SK-N-SH (cell line): ENCODE measurements around the gene LIMK2. TPM values are rescaled to one million over a fixed set of nuclear protein-coding genes. Genes with fewer than 3 reads are reported as not detected.

Experiments used
- CTCF ChIA-PET: fragments of 300-600, 350-600 bp; formaldehyde crosslinking; extraction: SDS; loops from one replicate; lab custom pipeline; 2021; lab: Yijun Ruan, JAX
- POLR2A ChIA-PET: fragments of 350-600 bp; sonication (Branson Sonifier 250); formaldehyde crosslinking; extraction: SDS; loops from one replicate; lab custom pipeline; 2020; ENCODE audit warnings: antibody characterized with exemption, inconsistent platforms; lab: Yijun Ruan, JAX
- DNase-seq: peaks from one replicate; pipeline ENCODE4 v3.0.0; 2012
- H2AFZ ChIP-seq: fragments of 200-600 bp; sonication (generic); 2 replicates; pipeline ENCODE4 v1.8.1; 2016; ENCODE audit warnings: antibody characterized with exemption, mild to moderate bottlenecking, low read depth
- H3F3A ChIP-seq: fragments of 200-600 bp; sonication (generic); replicated peaks from 2 replicates; pipeline ENCODE3; 2016; ENCODE audit warnings: antibody characterized with exemption, mild to moderate bottlenecking; ENCODE audit not compliant: insufficient read depth
- H3K27ac ChIP-seq, 2 experiments: fragments of 200-500 bp in 1 of 2; fragments of 200-600 bp in 1 of 2; sonication (Bioruptor generic) in 1 of 2; sonication (generic), shearing (Covaris generic) in 1 of 2; 2 replicates each; pipeline versions ENCODE4 v1.5.1 to v1.6.1; 2014 to 2016; ENCODE audit warnings: low read depth in 2 of 2, inconsistent platforms in 1 of 2, low read length in 1 of 2, mild to moderate bottlenecking in 1 of 2, mixed read lengths in 1 of 2
- H3K27me3 ChIP-seq: fragments of 200-600 bp; sonication (generic), shearing (Covaris generic); 2 replicates; pipeline ENCODE4 v1.6.1; 2016; ENCODE audit warnings: mixed run types; ENCODE audit not compliant: insufficient read depth
- H3K36me3 ChIP-seq, 2 experiments: fragments of 200-500 bp in 1 of 2; fragments of 200-600 bp in 1 of 2; sonication (Bioruptor generic) in 1 of 2; sonication (generic) in 1 of 2; replicated peaks in 1 of 2; 2 replicates each; pipeline versions ENCODE3 to v1.5.1; 2014 to 2016; ENCODE audit warnings: low read length in 1 of 2, mild to moderate bottlenecking in 1 of 2; ENCODE audit not compliant: insufficient read depth in 2 of 2, control insufficient read depth in 1 of 2
- H3K4me1 ChIP-seq, 2 experiments: fragments of 200-500 bp in 1 of 2; fragments of 200-600 bp in 1 of 2; sonication (Bioruptor generic) in 1 of 2; sonication (generic), shearing (Covaris generic) in 1 of 2; 2 replicates each; pipeline versions ENCODE4 v1.5.1 to v1.6.1; 2014 to 2016; ENCODE audit warnings: low read depth in 1 of 2, low read length in 1 of 2, mixed run types in 1 of 2; ENCODE audit not compliant: insufficient read depth in 2 of 2, control insufficient read depth in 1 of 2
- H3K4me2 ChIP-seq: fragments of 200-600 bp; sonication (generic), shearing (Covaris generic); 2 replicates; pipeline ENCODE4 v1.6.1; 2017; ENCODE audit warnings: mixed run types
- H3K4me3 ChIP-seq, 2 experiments: fragments of 200-500 bp in 1 of 2; fragments of 200-600 bp in 1 of 2; sonication (Bioruptor generic) in 1 of 2; sonication (generic), shearing (Covaris generic) in 1 of 2; 2 replicates each; pipeline versions ENCODE4 v1.5.1 to v1.8.1; 2014 to 2016; ENCODE audit warnings: low read depth in 2 of 2, inconsistent platforms in 1 of 2, low read length in 1 of 2, mild to moderate bottlenecking in 1 of 2, mixed read lengths in 1 of 2, moderate library complexity in 1 of 2
- H3K79me2 ChIP-seq: fragments of 200-600 bp; sonication (generic); 2 replicates; pipeline ENCODE4 v1.8.1; 2017; ENCODE audit warnings: mild to moderate bottlenecking; ENCODE audit not compliant: insufficient read depth
- H3K9ac ChIP-seq: fragments of 200-600 bp; sonication (generic); 2 replicates; pipeline ENCODE4 v1.6.1; 2017; ENCODE audit warnings: mixed run types
- H3K9me2 ChIP-seq: fragments of 200-600 bp; sonication (generic); 2 replicates; pipeline ENCODE4 v1.6.1; 2017; ENCODE audit warnings: mixed run types
- H3K9me3 ChIP-seq: fragments of 200-600 bp; sonication (generic); 2 replicates; pipeline ENCODE4 v1.6.1; 2017; ENCODE audit warnings: mixed run types, mild to moderate bottlenecking, moderate library complexity
- H4K20me1 ChIP-seq: fragments of 200-600 bp; sonication (generic); 2 replicates; pipeline ENCODE4 v1.6.1; 2017; ENCODE audit warnings: mild to moderate bottlenecking, mixed run types; ENCODE audit not compliant: insufficient read depth
- CHD2 ChIP-seq: fragments of 150-350 bp; IDR thresholded peaks from 2 replicates; pipeline ENCODE4 v1.6.1; 2018; ENCODE audit warnings: low read length; ENCODE audit not compliant: partially characterized antibody
- ELF1 ChIP-seq: IDR thresholded peaks from 2 replicates; pipeline ENCODE4 v1.4.0; 2012
- FOSL2 ChIP-seq: IDR thresholded peaks from 2 replicates; pipeline ENCODE4 v1.4.0; 2012; ENCODE audit warnings: low read depth, mild to moderate bottlenecking, moderate library complexity, borderline replicate concordance
- FOXJ3 ChIP-seq: sonication (generic); formaldehyde crosslinking; IDR thresholded peaks from 2 replicates; pipeline ENCODE4 v1.5.1; 2020; ENCODE audit warnings: mild to moderate bottlenecking, missing genetic modification reagents
- FOXM1 ChIP-seq: IDR thresholded peaks from 2 replicates; pipeline ENCODE4 v1.4.0; 2012; ENCODE audit warnings: low read depth, mild to moderate bottlenecking
- GABPA ChIP-seq: IDR thresholded peaks from 2 replicates; pipeline ENCODE4 v1.4.0; 2012; ENCODE audit warnings: low read depth, mild to moderate bottlenecking
- GATA2 ChIP-seq: sonication (generic); formaldehyde crosslinking; IDR thresholded peaks from 2 replicates; pipeline ENCODE4 v1.5.0; 2020; ENCODE audit warnings: mild to moderate bottlenecking, missing genetic modification reagents
- JUND ChIP-seq: IDR thresholded peaks from 2 replicates; pipeline ENCODE4 v1.4.0; 2012
- MAX ChIP-seq: IDR thresholded peaks from 2 replicates; pipeline ENCODE4 v1.4.0; 2012; ENCODE audit warnings: low read depth
- MEF2A ChIP-seq: IDR thresholded peaks from 2 replicates; pipeline ENCODE4 v1.4.0; 2012; ENCODE audit warnings: low read depth, borderline replicate concordance
- MXI1 ChIP-seq: IDR thresholded peaks from 2 replicates; pipeline ENCODE4 v1.6.1; 2012; ENCODE audit warnings: mild to moderate bottlenecking, low read depth, low read length, improper control_type of control experiment
- NFIC ChIP-seq: IDR thresholded peaks from 2 replicates; pipeline ENCODE4 v1.4.0; 2012; ENCODE audit warnings: borderline replicate concordance
- NRF1 ChIP-seq: IDR thresholded peaks from 2 replicates; pipeline ENCODE4 v1.6.1; 2012; ENCODE audit warnings: low read depth, mild to moderate bottlenecking, low read length
- POLR2AphosphoS5 ChIP-seq: IDR thresholded peaks from 2 replicates; pipeline ENCODE4 v1.6.1; 2012; ENCODE audit warnings: low read depth, low read length
- RAD21 ChIP-seq: IDR thresholded peaks from 2 replicates; pipeline ENCODE4 v1.6.1; 2012; ENCODE audit warnings: mild to moderate bottlenecking, low read length
- REST ChIP-seq: IDR thresholded peaks from 2 replicates; pipeline ENCODE4 v1.6.1; 2012; ENCODE audit warnings: mild to moderate bottlenecking, low read depth, low read length, moderate library complexity
- RFX5 ChIP-seq: IDR thresholded peaks from 2 replicates; pipeline ENCODE4 v1.6.1; 2012; ENCODE audit warnings: mild to moderate bottlenecking, improper control_type of control experiment, low read length
- SIN3A ChIP-seq: IDR thresholded peaks from 2 replicates; pipeline ENCODE4 v1.6.1; 2012; ENCODE audit warnings: low read depth, mild to moderate bottlenecking, low read length, moderate library complexity, borderline replicate concordance
- SMC3 ChIP-seq: IDR thresholded peaks from 2 replicates; pipeline ENCODE4 v1.6.1; 2012; ENCODE audit warnings: low read depth, low read length, improper control_type of control experiment
- TAF1 ChIP-seq: IDR thresholded peaks from 2 replicates; pipeline ENCODE4 v1.6.1; 2012; ENCODE audit warnings: low read depth, mild to moderate bottlenecking, low read length, moderate library complexity, borderline replicate concordance
- TCF12 ChIP-seq: IDR thresholded peaks from 2 replicates; pipeline ENCODE4 v1.4.0; 2012
- TEAD4 ChIP-seq: IDR thresholded peaks from 2 replicates; pipeline ENCODE4 v1.4.0; 2012; ENCODE audit warnings: mild to moderate bottlenecking, borderline replicate concordance; ENCODE audit not compliant: insufficient read depth
- YY1 ChIP-seq: IDR thresholded peaks from 2 replicates; pipeline ENCODE4 v1.4.0; 2012; ENCODE audit warnings: low read depth, mild to moderate bottlenecking
- WGBS: methylation state at CpG from one replicate; pipeline ENCODE4 v1.1.6; 2017; ENCODE audit warnings: low lambda C conversion rate; 5-methylcytosine and 5-hydroxymethylcytosine counted together
- polyA plus RNA-seq, 3 experiments: library from polyadenylated mRNA; depleted of rRNA; stranded (reverse); fragments of >200 nt; gene quantifications; 2 replicates each; pipeline ENCODE4 v1.2.3, GENCODE V29; 2012

The LIMK2 gene
- polyA plus RNA-seq, 1 of the 3 experiments (the other 2 are of a cell fraction) = 9.8 TPM

GRCh38 chr22:31286360-31287255, 74.5 kb downstream of the LIMK2 start:
- H3K36me3 ChIP-seq = peaks cover 4 to 26% of the 10 kb centered on the region in 2 experiments
- CTCF ChIA-PET = interaction anchor here (1.0 to 4.1 kb wide), 4 partner anchors 13 to 75 kb away, joined by 3 to 27 read pairs (median 3); partner anchors contain the start of gene LIMK2
- H4K20me1 ChIP-seq = no peaks in the 10 kb centered on the region
- no peak overlapping the region for H3K4me3 ChIP-seq
- no peak overlapping the region for H2AFZ ChIP-seq
- no peak overlapping the region for H3K9ac ChIP-seq
- no peaks in the 10 kb centered on the region for H3K9me3 ChIP-seq
- no peaks in the 10 kb centered on the region for H3K9me2 ChIP-seq
- peaks cover 0 to 15% of the 10 kb centered on the region in 2 experiments; a peak in 1 of 4 replicates for H3K4me1 ChIP-seq
- TF ChIP-seq TCF12 = no peak
- no peak for TF ChIP-seq MAX
- no peak for TF ChIP-seq RAD21
- TF ChIP-seq NFIC = no peak
- TF ChIP-seq FOXM1 = no peak
- TF ChIP-seq RFX5 = no peak
- no peak for TF ChIP-seq JUND
- TF ChIP-seq CHD2 = no peak
- TF ChIP-seq ELF1 = no peak
- TF ChIP-seq POLR2AphosphoS5 = no peak
- no peak for TF ChIP-seq TAF1
- TF ChIP-seq SMC3 = no peak
- no peak for TF ChIP-seq YY1
- H3K27me3 ChIP-seq = no peaks in the 10 kb centered on the region
- DNase-seq = no peak
- H3K79me2 ChIP-seq = no peaks in the 10 kb centered on the region
- peaks cover 17% of the 10 kb centered on the region for H3F3A ChIP-seq
- POLR2A ChIA-PET = no interaction called here
- H3K27ac ChIP-seq = no peak overlapping the region; a peak in 1 of 4 replicates
- H3K4me2 ChIP-seq = no peak overlapping the region
- WGBS = 79% methylated on average over 8 of the region's 8 CpGs

- POLR2A ChIA-PET = no interaction called here
- Histone ChIP-seq H4K20me1 (no peaks in the 10 kb centered on the region), H3K9me2 (no peaks in the 10 kb centered on the region), H3K79me2 (no peaks in the 10 kb centered on the region), H3K4me3 (no peak overlapping the region), H3K4me2 (no peak overlapping the region), H3F3A (peaks cover 13% of the 10 kb centered on the region), H3K9me3 (no peaks in the 10 kb centered on the region), H3K36me3 (peaks cover 4 to 13% of the 10 kb centered on the region in 2 experiments), H3K9ac (no peak overlapping the region), H3K27ac (no peak overlapping the region), H2AFZ (no peak overlapping the region), H3K4me1 (peaks cover 0 to 20% of the 10 kb centered on the region in 2 experiments; a peak in 1 of 4 replicates), H3K27me3 (no peaks in the 10 kb centered on the region)
- DNase-seq = no peak
- CTCF ChIA-PET = interaction anchor here (0.7 to 2.6 kb wide), 4 partner anchors 15 to 78 kb away, joined by 3 to 18 read pairs (median 8); partner anchors contain the start of gene LIMK2
- 95% methylated on average over 6 of the region's 6 CpGs for whole genome bisulfite sequencing
- TF ChIP-seq RAD21 (no peak), REST (no peak), SIN3A (no peak), GATA2 (CRISPR knock-in tag) (no peak), YY1 (no peak), TEAD4 (no peak), MEF2A (no peak), JUND (no peak), TCF12 (no peak), FOXJ3 (CRISPR knock-in tag) (no peak), SMC3 (no peak), ELF1 (no peak), GABPA (no peak), NRF1 (no peak), MXI1 (no peak), CHD2 (no peak), POLR2AphosphoS5 (no peak), FOSL2 (no peak)
Observed at GRCh38 chr22:31287818-31288495, 75.9 kb downstream of the LIMK2 start.
